Esophagus muscularis mucosa (tissue), 3 donors: Measurements from ENCODE around the gene MAVS.

ENCODE experiments used
- CTCF ChIP-seq, 3 experiments: fragments of 200-600 bp in 2 of 3; fragments of 450-650 bp in 1 of 3; sonication (generic) in 2 of 3; IDR thresholded peaks; one replicate each; pipeline ENCODE4 v1.5.1; 2017 to 2019; ENCODE audit warnings: antibody characterized with exemption in 3 of 3, mild to moderate bottlenecking in 2 of 3, moderate library complexity in 1 of 3
- EP300 ChIP-seq: sonication (generic); formaldehyde crosslinking; IDR thresholded peaks from one replicate; pipeline ENCODE4 v1.6.1; 2017; ENCODE audit warnings: antibody characterized with exemption

GRCh38 chr20:3825526-3825925 is 21.1 kb upstream of the MAVS start:
- TF ChIP-seq CTCF (IDR thresholded peaks at IDR 0.05) (no peak), EP300 (no peak)
